IPS DF 19.7 (cell line): ENCODE measurements around the gene BMX.

ENCODE experiments used
- DNase-seq: peaks from one replicate; pipeline ENCODE4 v3.0.0-alpha.2; 2013; ENCODE audit warnings: low read depth, low spot score

The BMX gene

GRCh38 chrX:15500497-15500966, at the start of gene BMX:
Gene BMX (plus strand): TSS chrX:15500807. CDS start chrX:15508354, 7,547 bp downstream.
- DNase-seq: no peak

GRCh38 chrX:15451913-15452312, 48.7 kb upstream of the BMX start:
- no peak for DNase-seq

- no peak for DNase-seq
These were observed 35.9 kb upstream of the BMX start for GRCh38 chrX:15464704-15465103.

- no peak for DNase-seq
These were observed 35.3 kb upstream of the BMX start for GRCh38 chrX:15465347-15465746.

GRCh38 chrX:15465896-15466651, 34.5 kb upstream of the BMX start:
- no peak for DNase-seq

GRCh38 chrX:15468036-15468435, 32.6 kb upstream of the BMX start:
- no peak for DNase-seq

- DNase-seq: no peak
These were observed 31.0 kb upstream of the BMX start for GRCh38 chrX:15469613-15470012.

GRCh38 chrX:15471028-15471427, 29.6 kb upstream of the BMX start:
- DNase-seq: no peak

- no peak for DNase-seq
These were observed 28.1 kb upstream of the BMX start for GRCh38 chrX:15472531-15472930.

GRCh38 chrX:15474028-15474427, 26.6 kb upstream of the BMX start:
- no peak for DNase-seq

GRCh38 chrX:15475021-15475420, 25.6 kb upstream of the BMX start:
- DNase-seq: no peak

GRCh38 chrX:15475486-15475885, 25.1 kb upstream of the BMX start:
- DNase-seq: no peak

- no peak for DNase-seq
These were observed 16.7 kb upstream of the BMX start for GRCh38 chrX:15483891-15484290.

GRCh38 chrX:15492469-15492868, 8.1 kb upstream of the BMX start:
- no peak for DNase-seq

- DNase-seq: peak; percentile 35
These were observed 7.3 kb upstream of the BMX start, which contains the start of gene PIR for GRCh38 chrX:15493118-15493962. Gene PIR (minus strand): TSS chrX:15493333. CDS start chrX:15491257, 2,076 bp downstream.

- DNase-seq: no peak
These were observed 4.8 kb upstream of the BMX start for GRCh38 chrX:15495801-15496200.

- DNase-seq: no peak
These were observed 3.8 kb upstream of the BMX start for GRCh38 chrX:15496824-15497223.

GRCh38 chrX:15497865-15498264, 2.7 kb upstream of the BMX start:
- no peak for DNase-seq

- no peak for DNase-seq
These were observed 1.9 kb upstream of the BMX start for GRCh38 chrX:15498741-15499140.

GRCh38 chrX:15499976-15500375, 631 bp upstream of the BMX start:
- DNase-seq: no peak

- no peak for DNase-seq
These were observed 899 bp downstream of the BMX start for GRCh38 chrX:15501506-15501905.

- no peak for DNase-seq
These were observed 4.1 kb downstream of the BMX start for GRCh38 chrX:15504661-15505060.

- DNase-seq: no peak
These were observed 4.5 kb downstream of the BMX start for GRCh38 chrX:15505101-15505500.
